GM19452 (cell line): ENCODE measurements around the gene CDH4.

Source experiments
- ATAC-seq: cut with Tn5 transposase; IDR thresholded peaks from one replicate; pipeline ENCODE4 v1.9.1; 2021; ENCODE audit not compliant: unreplicated experiment

The CDH4 gene

DNA sequence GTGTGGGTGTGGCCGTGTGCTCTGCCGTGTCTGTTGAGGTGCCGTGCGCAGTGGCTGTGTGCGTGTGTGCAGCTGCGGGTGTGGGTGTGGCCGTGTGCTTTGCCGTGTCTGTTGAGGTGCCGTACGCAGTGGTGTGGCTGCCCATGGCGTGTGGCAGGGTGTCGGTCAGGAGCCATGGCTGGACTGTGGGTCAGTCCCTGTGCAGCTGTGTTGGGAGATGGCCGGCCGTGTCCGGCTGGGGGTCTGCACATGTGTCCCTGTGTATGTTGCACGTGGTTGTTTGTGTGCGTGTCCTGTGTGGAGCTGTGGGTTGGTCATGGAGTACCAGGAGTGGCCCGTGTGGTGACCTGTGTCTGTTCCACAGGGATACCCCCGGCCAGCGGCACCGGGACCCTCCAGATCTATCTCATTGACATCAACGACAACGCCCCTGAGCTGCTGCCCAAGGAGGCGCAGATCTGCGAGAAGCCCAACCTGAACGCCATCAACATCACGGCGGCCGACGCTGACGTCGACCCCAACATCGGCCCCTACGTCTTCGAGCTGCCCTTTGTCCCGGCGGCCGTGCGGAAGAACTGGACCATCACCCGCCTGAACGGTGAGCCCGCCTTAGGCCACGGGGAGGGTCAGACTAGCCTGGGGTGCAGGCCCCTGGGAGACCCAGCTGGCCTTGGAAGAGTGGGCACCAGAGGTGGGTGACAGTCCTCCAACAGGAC, 675.9 kb downstream of the CDH4 start:
- no peak for ATAC-seq

DNA sequence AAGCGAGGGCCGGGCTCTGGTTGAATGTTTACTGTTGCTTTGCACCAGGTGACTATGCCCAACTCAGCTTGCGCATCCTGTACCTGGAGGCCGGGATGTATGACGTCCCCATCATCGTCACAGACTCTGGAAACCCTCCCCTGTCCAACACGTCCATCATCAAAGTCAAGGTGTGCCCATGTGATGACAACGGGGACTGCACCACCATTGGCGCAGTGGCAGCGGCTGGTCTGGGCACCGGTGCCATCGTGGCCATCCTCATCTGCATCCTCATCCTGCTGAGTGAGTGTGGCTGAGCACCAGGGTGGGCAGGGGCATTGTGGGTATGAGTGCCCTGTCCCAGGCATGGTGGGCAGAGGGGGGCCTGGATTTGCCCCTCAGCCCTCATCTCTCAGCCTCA, 677.5 kb downstream of the CDH4 start:
- ATAC-seq: no peak

DNA sequence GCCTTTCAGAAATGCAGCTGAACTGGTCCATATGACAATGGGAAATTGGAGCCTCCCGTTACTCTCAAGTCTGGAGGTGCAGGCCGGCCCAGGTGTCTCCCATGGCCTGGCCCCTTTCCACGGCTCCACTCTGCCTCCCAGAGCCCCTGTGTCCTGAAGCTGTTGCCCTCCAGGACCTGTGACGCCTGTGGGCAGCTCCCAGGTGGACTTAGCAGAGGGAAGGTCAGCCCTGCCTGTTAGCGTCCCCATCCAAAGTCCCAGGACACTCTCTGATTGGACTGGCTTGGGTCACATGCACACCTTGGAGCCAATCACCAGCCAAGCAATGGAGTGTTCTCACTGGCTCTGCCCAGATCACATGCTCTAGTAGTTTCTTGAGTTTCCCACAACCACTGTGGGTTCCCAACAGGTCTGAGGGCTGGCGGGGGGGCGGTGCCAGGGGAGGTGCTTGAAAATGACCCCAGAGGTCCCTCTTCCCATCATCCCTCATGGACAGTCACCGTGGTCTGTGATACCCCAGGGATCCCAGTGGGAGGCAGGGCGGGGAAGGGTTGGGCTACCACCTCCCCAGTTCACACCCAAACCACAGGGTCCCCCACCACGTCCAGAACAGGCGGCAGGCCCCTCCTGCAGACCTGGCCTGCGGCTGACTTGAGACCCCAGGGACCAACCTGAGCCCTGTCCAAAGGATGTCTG, 678.1 kb downstream of the CDH4 start:
- ATAC-seq: no peak

DNA sequence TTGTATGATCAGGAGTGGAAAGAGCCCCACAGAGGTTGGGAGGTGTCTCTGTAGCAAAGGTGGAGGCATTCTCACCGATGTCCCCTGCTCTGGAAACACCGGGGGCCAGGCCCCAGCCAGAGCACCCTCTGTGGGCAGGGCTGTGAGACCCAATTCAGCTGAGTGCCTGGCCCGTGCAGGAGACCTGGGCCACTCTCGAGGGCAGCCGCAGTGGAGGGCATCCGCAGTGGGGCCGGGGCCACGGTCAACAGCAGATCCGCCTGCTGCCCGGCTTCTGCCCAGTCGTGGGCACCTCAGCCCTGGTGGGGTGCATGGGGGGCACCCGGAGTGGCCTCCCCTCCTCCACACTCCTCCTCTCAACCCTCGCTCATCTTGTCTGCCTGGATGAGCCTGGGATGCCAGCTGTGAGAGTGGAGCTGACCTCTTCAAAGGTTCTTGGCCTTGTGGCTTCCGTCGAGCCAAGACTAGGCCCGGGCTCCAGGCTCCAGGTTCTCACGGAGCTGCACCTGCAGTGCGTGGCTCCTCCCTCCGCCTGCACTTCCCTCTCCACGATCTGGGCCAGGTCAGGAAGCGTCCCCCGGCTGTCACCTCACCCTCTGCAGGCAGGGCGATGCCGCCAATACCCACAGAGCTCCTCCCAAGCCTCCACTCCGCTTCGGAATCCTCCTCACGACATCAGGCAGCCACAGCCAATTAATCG, 678.9 kb downstream of the CDH4 start:
- no peak for ATAC-seq

DNA sequence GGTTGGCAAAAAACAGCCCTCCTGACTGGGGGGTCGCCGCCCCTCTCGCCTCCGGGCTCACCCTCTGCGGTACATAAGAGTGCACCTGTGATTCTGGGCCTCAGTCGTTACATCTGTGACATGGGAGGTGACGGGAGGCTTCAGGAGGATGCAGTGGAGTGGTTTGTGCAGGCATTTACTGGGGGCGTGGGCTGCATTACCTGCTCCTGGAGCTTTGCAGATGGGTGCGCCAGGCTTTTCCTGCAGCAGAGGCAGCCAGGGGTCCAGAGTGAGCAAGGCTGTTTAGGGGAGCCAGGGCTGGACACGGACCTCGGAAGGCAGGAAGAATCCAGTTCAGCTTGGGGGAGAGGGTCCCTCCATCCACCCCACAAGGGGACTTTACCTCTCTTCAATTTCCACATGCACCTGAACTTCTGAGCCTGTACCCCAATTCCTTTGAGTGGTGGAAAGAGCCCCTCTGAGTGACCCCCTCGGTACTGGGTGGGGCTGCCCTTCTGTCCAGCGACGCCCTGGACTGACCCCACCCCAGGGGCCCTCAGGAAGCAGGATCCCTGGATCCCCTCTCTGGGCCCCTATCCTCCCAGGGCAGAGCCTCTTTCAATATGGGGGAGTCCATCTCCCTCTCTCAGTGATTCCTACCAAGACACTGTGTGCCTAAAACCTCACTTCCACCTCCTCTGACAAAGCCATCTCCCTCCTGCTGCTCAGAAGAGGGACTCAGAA, 679.6 kb downstream of the CDH4 start:
- no peak for ATAC-seq

DNA sequence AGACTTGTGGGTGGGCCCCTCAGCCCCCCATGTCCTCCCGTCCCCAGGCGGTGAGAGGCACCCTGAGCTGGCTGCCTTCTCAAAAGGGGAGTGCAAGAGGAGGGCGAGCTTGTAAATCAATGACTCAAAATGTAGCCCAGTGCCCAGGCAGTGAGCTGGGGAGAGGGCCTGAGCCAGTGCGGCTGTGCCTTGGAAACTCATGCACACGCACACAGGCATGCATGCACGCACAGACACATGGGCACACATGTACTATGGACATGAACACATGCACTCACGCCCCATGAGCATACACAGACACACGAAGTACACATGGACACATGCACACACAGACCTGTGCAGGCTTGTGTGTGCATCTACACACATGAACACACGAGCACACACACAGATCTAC, 680.1 kb downstream of the CDH4 start:
- ATAC-seq: no peak

DNA sequence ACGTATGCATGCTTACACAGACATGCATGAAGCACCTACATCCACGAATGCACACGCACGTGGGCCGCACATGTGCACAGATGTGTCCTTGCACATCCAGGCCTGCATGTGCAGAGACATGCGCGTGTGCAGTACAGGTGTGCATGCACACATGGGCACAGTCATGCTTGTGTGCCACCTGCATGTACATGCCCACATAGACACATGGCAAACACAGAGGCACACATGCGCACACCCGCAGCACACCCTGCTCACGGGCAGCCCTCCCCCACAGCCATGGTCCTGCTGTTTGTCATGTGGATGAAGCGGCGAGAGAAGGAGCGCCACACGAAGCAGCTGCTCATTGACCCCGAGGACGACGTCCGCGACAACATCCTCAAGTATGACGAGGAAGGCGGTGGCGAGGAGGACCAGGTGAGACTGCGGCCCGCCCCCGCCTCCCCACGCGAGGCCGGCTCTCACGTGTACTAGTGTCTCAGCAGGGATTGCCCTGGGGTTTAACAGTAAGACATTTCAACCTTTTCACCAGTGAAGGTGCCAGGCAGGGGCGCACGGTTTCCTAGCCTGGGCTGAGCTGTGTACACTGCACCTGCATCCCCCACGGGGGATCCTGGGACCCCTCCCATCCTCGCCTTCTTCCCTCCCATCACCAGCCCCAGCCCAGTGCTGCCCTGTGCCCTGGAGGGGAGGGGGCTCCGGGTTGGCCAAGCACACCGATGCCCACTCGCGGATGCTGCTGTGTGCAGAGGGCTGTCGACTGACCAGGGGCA, 680.8 kb downstream of the CDH4 start:
- no peak for ATAC-seq

DNA sequence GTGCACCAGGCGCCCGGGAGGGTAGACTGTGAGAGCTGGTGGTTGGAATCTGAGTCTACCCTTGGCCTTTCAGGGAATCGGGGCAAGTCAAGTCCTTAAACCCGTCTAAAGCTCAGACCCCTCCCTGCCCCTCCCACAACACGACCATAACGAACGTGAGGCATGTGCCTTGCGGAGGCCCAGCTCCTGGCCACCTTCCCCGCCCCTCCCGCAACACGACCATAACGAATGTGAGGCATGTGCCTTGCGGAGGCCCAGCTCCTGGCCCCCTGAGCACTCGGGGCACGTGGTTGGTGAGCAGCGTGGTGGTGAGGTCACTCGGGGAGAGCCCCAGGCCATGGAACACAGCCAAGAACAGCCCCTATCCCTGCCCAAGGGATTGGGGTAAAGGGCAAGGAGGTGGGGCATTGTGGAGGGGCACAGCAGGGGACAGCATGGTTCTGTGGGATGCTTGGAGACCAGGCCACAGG, 681.5 kb downstream of the CDH4 start:
- no peak for ATAC-seq

DNA sequence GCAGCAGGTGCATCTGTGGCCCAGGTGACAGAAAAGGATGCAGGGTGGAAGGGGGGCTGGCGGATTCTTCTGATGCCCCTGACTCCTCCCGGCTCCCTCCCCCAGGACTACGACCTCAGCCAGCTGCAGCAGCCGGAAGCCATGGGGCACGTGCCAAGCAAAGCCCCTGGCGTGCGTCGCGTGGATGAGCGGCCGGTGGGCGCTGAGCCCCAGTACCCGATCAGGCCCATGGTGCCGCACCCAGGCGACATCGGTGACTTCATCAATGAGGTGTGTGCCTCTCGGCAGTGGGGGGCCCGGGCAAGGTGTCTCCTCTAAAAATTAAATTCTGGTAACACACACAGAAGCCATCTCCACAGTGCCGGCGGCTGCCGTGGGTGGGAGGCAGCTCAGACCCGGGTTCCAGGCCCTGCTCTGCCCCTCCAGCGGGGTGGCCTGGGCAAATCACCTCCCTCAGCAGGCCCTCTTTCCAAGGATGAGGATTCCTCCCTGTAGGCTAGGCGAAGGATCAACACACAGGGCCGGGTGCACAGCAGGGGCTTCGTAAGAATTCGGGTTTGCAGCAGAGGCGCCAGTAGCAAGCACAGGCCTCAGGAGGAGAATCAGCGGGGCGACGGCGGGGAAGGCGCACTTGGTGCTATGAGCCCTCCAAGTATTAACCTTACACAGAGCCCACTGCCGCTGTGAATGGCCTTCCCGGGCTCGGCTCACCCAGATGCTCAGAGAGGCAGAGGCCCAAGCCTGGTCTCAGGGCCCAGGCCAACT, 682.1 kb downstream of the CDH4 start:
- no peak for ATAC-seq

DNA sequence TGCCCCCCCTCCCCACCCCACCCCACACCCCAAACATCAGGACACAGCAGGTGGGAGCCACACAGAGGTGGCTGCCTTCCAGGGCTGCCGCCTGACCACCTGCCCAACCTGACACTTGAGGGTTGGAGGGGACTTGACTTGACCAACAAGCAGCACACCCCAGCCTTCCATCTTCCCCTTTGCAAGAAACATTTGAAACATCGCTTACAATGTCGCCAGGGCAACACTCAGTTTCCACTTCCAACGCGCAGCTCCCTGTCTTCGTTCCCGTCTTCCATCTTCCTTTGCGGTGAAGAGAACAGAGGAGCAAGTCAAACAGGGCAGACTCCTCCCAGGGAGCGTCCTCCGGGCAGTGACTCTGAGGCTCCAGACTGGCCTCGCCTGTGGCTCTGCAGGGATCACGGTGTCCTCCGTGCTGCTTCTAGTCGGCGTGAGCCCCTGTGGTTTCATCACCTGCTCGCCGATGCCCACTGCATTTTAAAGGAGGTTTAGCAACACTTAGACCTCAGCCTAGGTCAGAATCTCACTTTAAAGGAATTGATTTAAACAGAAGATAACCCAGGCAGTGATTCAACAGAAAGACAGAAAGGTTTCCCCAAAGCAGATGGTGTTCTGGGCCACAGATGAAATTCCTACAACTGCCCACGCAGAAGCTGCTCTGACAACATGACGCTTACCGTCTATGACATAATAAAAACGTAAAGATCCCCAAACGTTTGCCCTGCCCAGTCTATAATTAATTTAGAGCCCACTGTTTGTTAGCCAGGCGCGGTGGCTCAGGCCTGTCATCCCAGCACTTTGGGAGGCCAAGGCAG, 682.9 kb downstream of the CDH4 start:
- ATAC-seq: no peak

DNA sequence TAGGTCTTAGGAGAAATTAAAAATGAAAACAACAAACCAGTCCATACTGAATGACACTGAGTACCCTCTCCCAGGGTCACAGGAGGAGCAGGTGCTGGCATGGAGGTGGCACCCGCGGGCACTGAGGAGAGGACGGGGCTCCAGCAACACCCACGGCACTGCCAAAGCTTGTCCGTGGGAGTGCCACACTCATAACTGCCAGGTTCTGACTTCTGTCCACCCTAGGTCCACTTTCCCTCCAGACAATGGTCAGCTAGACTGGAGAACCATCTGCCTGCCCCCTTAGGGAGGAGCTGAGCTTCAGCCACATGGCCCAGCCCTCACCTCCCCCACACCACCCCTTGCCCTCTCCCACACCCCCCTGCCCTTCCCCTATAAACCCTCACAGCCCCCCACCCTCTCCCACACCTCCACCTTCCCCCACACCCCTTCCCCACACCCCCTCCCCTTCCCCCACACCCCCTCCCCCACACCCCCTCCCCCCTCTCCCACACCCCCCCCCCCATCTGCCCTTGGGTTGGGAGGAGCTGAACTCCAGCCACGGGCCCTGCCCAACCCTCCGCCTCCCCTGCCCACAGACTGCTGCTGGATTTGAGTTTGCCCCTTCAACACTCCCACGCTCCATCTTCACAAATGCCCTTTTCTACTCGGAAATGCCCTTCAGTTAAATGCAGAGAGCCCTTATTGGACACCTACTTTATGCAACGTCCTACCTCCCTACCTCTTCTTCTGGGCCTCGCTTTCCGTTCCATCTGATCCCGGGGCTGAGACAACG, 684.1 kb downstream of the CDH4 start:
- ATAC-seq: no peak

DNA sequence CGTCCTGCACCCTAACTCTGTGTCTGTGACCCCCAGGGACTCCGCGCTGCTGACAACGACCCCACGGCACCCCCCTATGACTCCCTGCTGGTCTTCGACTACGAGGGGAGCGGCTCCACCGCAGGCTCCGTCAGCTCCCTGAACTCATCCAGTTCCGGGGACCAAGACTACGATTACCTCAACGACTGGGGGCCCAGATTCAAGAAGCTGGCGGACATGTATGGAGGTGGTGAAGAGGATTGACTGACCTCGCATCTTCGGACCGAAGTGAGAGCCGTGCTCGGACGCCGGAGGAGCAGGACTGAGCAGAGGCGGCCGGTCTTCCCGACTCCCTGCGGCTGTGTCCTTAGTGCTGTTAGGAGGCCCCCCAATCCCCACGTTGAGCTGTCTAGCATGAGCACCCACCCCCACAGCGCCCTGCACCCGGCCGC, 684.7 kb downstream of the CDH4 start:
- ATAC-seq: no peak

DNA sequence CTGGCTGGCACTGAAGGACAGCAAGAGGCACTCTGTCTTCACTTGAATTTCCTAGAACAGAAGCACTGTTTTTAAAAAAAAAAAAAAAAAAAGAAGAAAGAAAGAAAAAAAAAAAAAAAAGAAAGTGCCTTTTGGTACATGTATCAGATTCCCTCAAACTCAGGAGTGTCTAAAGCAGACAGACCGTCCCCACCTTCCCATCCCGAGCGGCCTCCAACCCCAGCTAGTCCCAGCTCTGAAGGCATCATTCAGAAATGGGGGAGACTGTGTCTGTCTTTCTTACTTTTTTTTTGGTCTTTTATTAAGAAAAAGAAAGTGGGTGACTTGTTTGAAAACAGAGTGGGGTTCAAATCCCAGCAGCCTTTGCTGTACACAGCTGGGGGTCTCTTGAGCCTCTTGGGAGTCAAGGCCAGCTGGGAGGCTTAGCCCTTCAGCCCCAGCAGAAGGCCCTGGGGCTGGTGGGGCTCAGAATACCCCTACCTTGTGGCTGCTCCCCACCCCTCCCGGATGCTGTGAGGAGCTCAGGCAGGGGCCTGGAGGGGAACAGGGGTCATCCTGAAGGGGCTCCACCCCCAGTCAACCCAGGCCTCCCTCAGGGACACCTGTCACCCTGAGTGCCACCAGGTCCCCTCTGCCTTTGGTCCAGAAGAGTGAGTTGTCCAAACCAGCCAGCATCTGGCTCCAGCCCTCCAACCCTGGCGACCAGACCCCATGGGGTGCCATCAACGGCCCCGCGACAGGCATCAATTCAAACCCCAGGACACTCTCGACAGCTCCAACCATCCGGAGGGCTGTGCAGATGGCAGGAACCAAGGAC, 685.3 kb downstream of the CDH4 start:
- ATAC-seq: no peak

DNA sequence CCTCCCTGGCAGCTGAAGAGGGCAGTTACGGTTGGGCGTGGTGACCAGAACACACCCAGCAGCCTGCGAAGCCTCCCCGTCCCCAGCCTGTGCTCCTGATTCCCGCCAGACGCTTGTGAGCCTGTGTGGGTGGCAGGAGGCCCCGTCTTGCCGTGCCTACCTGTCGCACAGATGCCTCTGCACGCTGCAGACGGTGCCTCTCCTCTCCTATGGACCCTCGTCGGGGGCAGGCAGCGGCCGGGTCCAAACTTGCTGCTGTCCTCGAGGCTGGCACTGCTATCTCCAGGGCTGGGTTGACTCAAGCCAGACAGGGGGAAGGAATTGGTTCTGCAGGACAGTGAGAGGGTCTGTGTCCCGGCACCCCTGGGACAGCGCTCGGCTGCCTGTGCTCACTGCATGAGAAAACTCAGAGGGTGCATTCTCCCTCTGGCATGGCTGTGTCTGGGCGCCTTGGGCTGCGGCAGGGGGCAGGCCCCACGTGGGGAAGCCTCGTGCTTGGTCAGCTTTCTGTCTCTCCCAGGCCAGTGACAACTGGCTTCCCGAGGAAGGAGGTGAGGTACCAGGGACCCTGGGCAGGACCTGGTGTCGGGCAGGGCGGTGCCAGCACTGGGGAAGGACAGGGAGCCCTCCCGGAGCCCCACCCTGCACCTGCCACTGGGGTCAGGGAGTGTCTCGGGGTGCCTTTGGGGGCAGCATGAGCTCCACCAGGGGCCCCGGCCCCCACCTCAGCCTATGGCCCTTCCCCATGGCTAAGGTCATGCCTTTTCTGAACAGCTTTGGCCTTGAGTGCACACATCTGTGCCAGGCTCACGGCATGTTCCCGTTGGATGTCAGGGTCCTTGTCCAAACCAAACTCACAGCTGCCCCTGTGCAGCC, 686.1 kb downstream of the CDH4 start:
- ATAC-seq: no peak

DNA sequence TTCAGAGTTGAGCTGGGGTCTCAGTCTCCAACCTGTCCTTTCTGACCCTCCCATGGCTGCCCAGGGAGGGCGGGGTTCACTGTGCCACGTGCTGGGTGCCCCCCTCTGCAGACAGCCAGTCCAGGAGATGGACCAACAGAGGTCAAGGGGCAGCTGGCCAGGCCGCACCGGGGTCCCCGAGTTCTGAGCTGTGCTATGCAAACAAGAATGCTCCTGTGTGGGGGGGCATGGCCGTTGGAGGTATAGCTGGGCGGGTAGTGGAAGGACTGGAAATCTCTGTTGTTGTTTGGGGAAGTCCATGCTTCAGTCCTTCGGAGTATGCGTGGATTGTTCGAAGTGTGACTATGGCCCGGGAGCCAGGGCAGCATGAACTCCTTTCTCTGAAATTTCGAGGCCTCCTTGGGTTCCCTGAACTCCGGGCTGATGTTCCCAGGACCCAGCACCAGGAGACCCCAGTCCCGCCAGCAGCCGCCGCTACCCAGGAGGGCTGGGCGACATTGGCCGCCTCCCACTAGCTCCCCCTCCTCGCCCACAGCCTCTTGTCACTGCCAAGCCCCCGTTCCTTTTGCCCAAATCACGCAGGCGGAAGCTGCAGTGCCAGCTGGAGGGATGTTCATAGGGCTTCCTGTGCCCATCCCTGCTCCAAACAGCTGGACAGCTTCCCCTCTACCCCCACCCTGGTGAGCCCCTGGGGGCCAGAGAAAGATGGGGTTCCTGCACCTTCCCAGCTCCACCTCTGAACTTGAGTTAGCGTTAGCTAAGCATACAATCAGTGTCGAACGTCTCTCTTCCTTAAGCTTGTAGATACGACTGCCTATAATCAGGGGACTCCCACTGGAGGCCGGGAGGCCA, 687.0 kb downstream of the CDH4 start:
- ATAC-seq: no peak
